HEK293 (cell line): ENCODE results near the gene PRKACG.

Experiments used
- ATF2 ChIP-seq: fragments of 450-650 bp; formaldehyde crosslinking; IDR thresholded peaks from 2 replicates; pipeline ENCODE4 v1.5.1; 2016; ENCODE audit warnings: missing biosample characterization, missing genetic modification characterization, low read depth
- CTCF ChIP-seq: fragments of 450-650 bp; formaldehyde crosslinking; IDR thresholded peaks from 2 replicates; pipeline ENCODE4 v1.5.1; 2016; ENCODE audit warnings: missing biosample characterization, missing genetic modification characterization
- SETDB1 ChIP-seq: IDR thresholded peaks from one replicate; pipeline ENCODE4 v1.6.1; 2017; ENCODE audit warnings: mild to moderate bottlenecking, low read length, moderate library complexity, mixed read lengths; ENCODE audit not compliant: insufficient read length
- ZBTB49 ChIP-seq: fragments of 450-650 bp; formaldehyde crosslinking; IDR thresholded peaks from 2 replicates; pipeline ENCODE4 v1.5.1; 2016; ENCODE audit warnings: missing biosample characterization, missing genetic modification characterization, low read depth
- ZNF350 ChIP-seq: fragments of 450-650 bp; formaldehyde crosslinking; IDR thresholded peaks from 2 replicates; pipeline ENCODE4 v1.5.0; 2017; ENCODE audit warnings: missing biosample characterization, mild to moderate bottlenecking, missing genetic modification characterization
- ZNF692 ChIP-seq: fragments of 450-650 bp; formaldehyde crosslinking; IDR thresholded peaks from 2 replicates; pipeline ENCODE4 v1.5.1; 2016; ENCODE audit warnings: missing biosample characterization, missing genetic modification characterization

- TF ChIP-seq SETDB1 = no peak
- no peak for TF ChIP-seq CTCF (tag by site-specific recombination)
- no peak for TF ChIP-seq ZNF692 (tag by site-specific recombination)
- TF ChIP-seq ZBTB49 = no peak
- no peak for TF ChIP-seq ZNF350
- TF ChIP-seq ATF2 = no peak
These were observed 40.3 kb downstream of the PRKACG start for GRCh38 chr9:68973619-68974018.
